Measurements from ENCODE around the gene WWOX. TPM values are rescaled to one million over a fixed set of nuclear protein-coding genes. Genes with fewer than 3 reads are reported as not detected.

Gene WWOX
- total RNA-seq, 2 experiments from 2014 or later = 19.1 to 23.7 TPM

GRCh38 chr16:78227855-78228254 is 128.4 kb downstream of the WWOX start:
- no peaks in the 10 kb centered on the region for H3K36me3 Mint-ChIP-seq (ENCODE audit: low read depth)
- DNase-seq (no peak), ATAC-seq (no peak)
- no peaks in the 10 kb centered on the region for H3K27me3 Mint-ChIP-seq
- H3K4me1 Mint-ChIP-seq (ENCODE audit: low read depth) = no peaks in the 10 kb centered on the region
- H3K9me3 Mint-ChIP-seq = no peaks in the 10 kb centered on the region
- H3K27ac Mint-ChIP-seq = no peak overlapping the region
- TF ChIP-seq CTCF (IDR thresholded peaks at IDR 0.05) = no peak
- intact Hi-C loops (cut with micrococcal nuclease) = no loop called here
- no peak overlapping the region for H3K4me3 Mint-ChIP-seq
- POLR2A ChIA-PET = no interaction called here
- CTCF ChIA-PET = no interaction called here

GRCh38 chr16:78228704-78229103 is 129.2 kb downstream of the WWOX start:
- POLR2A ChIA-PET = no interaction called here
- Mint-ChIP-seq H3K9me3 (no peaks in the 10 kb centered on the region), H3K27ac (no peak overlapping the region), H3K4me3 (no peak overlapping the region), H3K36me3 (ENCODE audit: low read depth) (no peaks in the 10 kb centered on the region), H3K4me1 (ENCODE audit: low read depth) (no peaks in the 10 kb centered on the region), H3K27me3 (no peaks in the 10 kb centered on the region)
- CTCF ChIA-PET = interaction anchor here (1.0 kb wide), 1 partner anchor 20 kb away, joined by 3 read pairs; no protein-coding TSS in a partner anchor
- no peak for TF ChIP-seq CTCF (IDR thresholded peaks at IDR 0.05)
- ATAC-seq (no peak), DNase-seq (no peak)
- intact Hi-C loops (cut with micrococcal nuclease) = no loop called here

GRCh38 chr16:78230832-78231231 is 131.4 kb downstream of the WWOX start:
- no peak for DNase-seq
- Mint-ChIP-seq H3K36me3 (ENCODE audit: low read depth) (no peaks in the 10 kb centered on the region), H3K4me3 (no peak overlapping the region), H3K27ac (no peak overlapping the region), H3K9me3 (no peaks in the 10 kb centered on the region), H3K27me3 (no peaks in the 10 kb centered on the region), H3K4me1 (ENCODE audit: low read depth) (peaks cover 2% of the 10 kb centered on the region)
- intact Hi-C loops (cut with micrococcal nuclease) = no loop called here
- TF ChIP-seq CTCF (IDR thresholded peaks at IDR 0.05) = no peak
- no peak for ATAC-seq
- ChIA-PET CTCF (no interaction called here), POLR2A (no interaction called here)

- H3K27ac Mint-ChIP-seq = no peak overlapping the region
- CTCF ChIA-PET = interaction anchor here (0.7 to 2.8 kb wide), 6 partner anchors 10 to 116 kb away, joined by 3 to 11 read pairs (median 6); no protein-coding TSS in a partner anchor
- no peaks in the 10 kb centered on the region for H3K9me3 Mint-ChIP-seq
- DNase-seq = peak; percentile 76
- no peaks in the 10 kb centered on the region for H3K36me3 Mint-ChIP-seq (ENCODE audit: low read depth)
- TF ChIP-seq CTCF (IDR thresholded peaks at IDR 0.05) = peak; percentile 89
- H3K4me1 Mint-ChIP-seq (ENCODE audit: low read depth) = peaks cover 2% of the 10 kb centered on the region
- no peak overlapping the region for H3K4me3 Mint-ChIP-seq
- POLR2A ChIA-PET = no interaction called here
- H3K27me3 Mint-ChIP-seq = no peaks in the 10 kb centered on the region
- intact Hi-C loops (cut with micrococcal nuclease) = loop anchor here (1.0 kb wide), 1 partner anchor 113 kb away; no protein-coding TSS in a partner anchor
- peak; percentile 90 for ATAC-seq
Observed at GRCh38 chr16:78235168-78235800, 135.8 kb downstream of the WWOX start.

GRCh38 chr16:78235876-78236275 is 136.4 kb downstream of the WWOX start:
- Mint-ChIP-seq H3K27ac (no peak overlapping the region), H3K36me3 (ENCODE audit: low read depth) (no peaks in the 10 kb centered on the region), H3K4me3 (no peak overlapping the region), H3K27me3 (no peaks in the 10 kb centered on the region), H3K4me1 (ENCODE audit: low read depth) (peaks cover 2% of the 10 kb centered on the region), H3K9me3 (no peaks in the 10 kb centered on the region)
- intact Hi-C loops (cut with micrococcal nuclease) = loop anchor here (1.0 kb wide), 1 partner anchor 114 kb away; no protein-coding TSS in a partner anchor
- POLR2A ChIA-PET = no interaction called here
- ATAC-seq = no peak
- CTCF ChIA-PET = interaction anchor here (2.4 to 2.8 kb wide), 2 partner anchors 111 to 113 kb away, joined by 11 read pairs; no protein-coding TSS in a partner anchor
- no peak for DNase-seq
- no peak for TF ChIP-seq CTCF (IDR thresholded peaks at IDR 0.05)

All from activated CD8-positive, alpha-beta T cell treated with anti-CD3 and anti-CD28 coated beads for 36 hours (primary cell).